GM23338 (cell line): ENCODE measurements around the gene EIF5A.

Experiments used
- CREB1 ChIP-seq: fragments of 250-450 bp; sonication (Bioruptor Pico); IDR thresholded peaks from 2 replicates; pipeline ENCODE4 v1.5.0; 2020; ENCODE audit warnings: low read depth, mild to moderate bottlenecking, moderate library complexity
- EZH2 ChIP-seq: fragments of 200-600 bp; sonication (generic); IDR thresholded peaks from one replicate; pipeline ENCODE4 v1.8.0; 2017; ENCODE audit warnings: antibody characterized with exemption, mild to moderate bottlenecking, low read depth; ENCODE audit not compliant: unreplicated experiment
- EZH2phosphoT487 ChIP-seq: fragments of 200-600 bp; sonication (generic); IDR thresholded peaks from one replicate; pipeline ENCODE4 v1.8.1; 2018; ENCODE audit warnings: antibody characterized with exemption; ENCODE audit not compliant: unreplicated experiment
- JUNB ChIP-seq: IDR thresholded peaks from one replicate; pipeline ENCODE4 v1.6.1; 2016; ENCODE audit warnings: antibody characterized with exemption; ENCODE audit not compliant: unreplicated experiment
- POLR2AphosphoS5 ChIP-seq: IDR thresholded peaks from 2 replicates; pipeline ENCODE4 v1.6.1; 2016; ENCODE audit warnings: antibody characterized with exemption, low read depth
- TF ChIP-seq, protein P1 (sequence below), 2 experiments: fragments of 200-600 bp in 1 of 2; sonication (generic) in 1 of 2; conservative IDR thresholded peaks; 2 replicates each; pipeline versions ENCODE4 v1.5.1 to v1.6.1; 2016 to 2017; ENCODE audit warnings: antibody characterized with exemption in 2 of 2, low read depth in 2 of 2, mild to moderate bottlenecking in 2 of 2, moderate library complexity in 1 of 2
- TF ChIP-seq, protein P2 (sequence below): IDR thresholded peaks from 2 replicates; pipeline ENCODE4 v1.6.1; 2016; ENCODE audit warnings: antibody characterized with exemption
- TF ChIP-seq, protein P3 (sequence below): IDR thresholded peaks from one replicate; pipeline ENCODE4 v1.6.1; 2018; ENCODE audit warnings: antibody characterized with exemption; ENCODE audit not compliant: unreplicated experiment

DNA sequence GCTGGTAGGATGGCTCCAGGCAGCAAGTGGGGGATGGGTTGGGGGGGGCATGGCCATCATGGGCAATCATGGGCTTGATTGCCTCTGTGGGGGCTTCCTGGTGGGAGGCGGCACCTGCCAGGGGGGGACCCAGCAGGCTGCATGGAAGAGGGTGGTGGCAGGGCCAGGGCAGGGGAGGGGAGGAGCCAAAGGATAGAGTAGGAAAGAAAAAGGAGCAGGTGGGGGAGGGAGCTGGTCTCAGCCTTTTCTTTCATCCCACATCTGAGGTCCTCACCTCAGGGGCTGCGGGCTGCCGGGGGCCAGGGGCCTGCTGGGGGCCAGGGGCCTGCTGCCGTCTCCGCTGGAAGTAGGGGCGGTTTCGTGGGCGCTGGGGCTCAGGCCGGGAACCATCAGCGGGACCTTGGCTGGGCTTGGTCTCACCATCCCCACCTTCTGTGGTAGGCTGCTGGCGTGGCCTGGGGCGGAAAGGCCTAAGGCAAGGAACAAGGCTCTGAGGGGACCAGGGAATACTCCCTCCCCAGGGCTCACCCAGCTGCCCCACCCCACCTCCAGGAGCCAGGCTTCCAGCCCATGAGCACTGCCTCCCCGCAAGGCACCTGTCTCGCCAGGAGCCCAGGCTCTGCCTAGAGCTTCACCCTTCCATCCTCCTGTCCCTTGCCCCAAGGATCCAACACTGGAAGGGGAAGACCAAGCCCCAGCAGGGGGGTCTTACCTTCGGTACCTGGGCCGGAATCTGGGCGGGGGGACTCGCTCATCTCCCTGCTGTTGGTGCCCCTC is 18.0 kb upstream of the EIF5A start:
- TF ChIP-seq, protein P1, sequence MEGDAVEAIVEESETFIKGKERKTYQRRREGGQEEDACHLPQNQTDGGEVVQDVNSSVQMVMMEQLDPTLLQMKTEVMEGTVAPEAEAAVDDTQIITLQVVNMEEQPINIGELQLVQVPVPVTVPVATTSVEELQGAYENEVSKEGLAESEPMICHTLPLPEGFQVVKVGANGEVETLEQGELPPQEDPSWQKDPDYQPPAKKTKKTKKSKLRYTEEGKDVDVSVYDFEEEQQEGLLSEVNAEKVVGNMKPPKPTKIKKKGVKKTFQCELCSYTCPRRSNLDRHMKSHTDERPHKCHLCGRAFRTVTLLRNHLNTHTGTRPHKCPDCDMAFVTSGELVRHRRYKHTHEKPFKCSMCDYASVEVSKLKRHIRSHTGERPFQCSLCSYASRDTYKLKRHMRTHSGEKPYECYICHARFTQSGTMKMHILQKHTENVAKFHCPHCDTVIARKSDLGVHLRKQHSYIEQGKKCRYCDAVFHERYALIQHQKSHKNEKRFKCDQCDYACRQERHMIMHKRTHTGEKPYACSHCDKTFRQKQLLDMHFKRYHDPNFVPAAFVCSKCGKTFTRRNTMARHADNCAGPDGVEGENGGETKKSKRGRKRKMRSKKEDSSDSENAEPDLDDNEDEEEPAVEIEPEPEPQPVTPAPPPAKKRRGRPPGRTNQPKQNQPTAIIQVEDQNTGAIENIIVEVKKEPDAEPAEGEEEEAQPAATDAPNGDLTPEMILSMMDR (conservative IDR thresholded peaks at IDR 0.05; ENCODE audit: low read depth in 2 of 2), result no peak
- TF ChIP-seq POLR2AphosphoS5 (peak; percentile 7; the same call in 1 of the 2 replicates), EZH2phosphoT487 (no peak), CREB1 (no peak), EZH2 (no peak), JUNB (no peak)
- TF ChIP-seq, protein P2, sequence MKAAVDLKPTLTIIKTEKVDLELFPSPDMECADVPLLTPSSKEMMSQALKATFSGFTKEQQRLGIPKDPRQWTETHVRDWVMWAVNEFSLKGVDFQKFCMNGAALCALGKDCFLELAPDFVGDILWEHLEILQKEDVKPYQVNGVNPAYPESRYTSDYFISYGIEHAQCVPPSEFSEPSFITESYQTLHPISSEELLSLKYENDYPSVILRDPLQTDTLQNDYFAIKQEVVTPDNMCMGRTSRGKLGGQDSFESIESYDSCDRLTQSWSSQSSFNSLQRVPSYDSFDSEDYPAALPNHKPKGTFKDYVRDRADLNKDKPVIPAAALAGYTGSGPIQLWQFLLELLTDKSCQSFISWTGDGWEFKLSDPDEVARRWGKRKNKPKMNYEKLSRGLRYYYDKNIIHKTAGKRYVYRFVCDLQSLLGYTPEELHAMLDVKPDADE, result no peak
- TF ChIP-seq, protein P3, sequence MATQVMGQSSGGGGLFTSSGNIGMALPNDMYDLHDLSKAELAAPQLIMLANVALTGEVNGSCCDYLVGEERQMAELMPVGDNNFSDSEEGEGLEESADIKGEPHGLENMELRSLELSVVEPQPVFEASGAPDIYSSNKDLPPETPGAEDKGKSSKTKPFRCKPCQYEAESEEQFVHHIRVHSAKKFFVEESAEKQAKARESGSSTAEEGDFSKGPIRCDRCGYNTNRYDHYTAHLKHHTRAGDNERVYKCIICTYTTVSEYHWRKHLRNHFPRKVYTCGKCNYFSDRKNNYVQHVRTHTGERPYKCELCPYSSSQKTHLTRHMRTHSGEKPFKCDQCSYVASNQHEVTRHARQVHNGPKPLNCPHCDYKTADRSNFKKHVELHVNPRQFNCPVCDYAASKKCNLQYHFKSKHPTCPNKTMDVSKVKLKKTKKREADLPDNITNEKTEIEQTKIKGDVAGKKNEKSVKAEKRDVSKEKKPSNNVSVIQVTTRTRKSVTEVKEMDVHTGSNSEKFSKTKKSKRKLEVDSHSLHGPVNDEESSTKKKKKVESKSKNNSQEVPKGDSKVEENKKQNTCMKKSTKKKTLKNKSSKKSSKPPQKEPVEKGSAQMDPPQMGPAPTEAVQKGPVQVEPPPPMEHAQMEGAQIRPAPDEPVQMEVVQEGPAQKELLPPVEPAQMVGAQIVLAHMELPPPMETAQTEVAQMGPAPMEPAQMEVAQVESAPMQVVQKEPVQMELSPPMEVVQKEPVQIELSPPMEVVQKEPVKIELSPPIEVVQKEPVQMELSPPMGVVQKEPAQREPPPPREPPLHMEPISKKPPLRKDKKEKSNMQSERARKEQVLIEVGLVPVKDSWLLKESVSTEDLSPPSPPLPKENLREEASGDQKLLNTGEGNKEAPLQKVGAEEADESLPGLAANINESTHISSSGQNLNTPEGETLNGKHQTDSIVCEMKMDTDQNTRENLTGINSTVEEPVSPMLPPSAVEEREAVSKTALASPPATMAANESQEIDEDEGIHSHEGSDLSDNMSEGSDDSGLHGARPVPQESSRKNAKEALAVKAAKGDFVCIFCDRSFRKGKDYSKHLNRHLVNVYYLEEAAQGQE, result no peak
